Measurements from ENCODE around the gene NPAS3. TPM values are rescaled to one million over a fixed set of nuclear protein-coding genes. Genes with fewer than 3 reads are reported as not detected.

NPAS3 gene
- total and polyA plus RNA-seq, 2 donors: 1.0 to 1.2 TPM

DNA sequence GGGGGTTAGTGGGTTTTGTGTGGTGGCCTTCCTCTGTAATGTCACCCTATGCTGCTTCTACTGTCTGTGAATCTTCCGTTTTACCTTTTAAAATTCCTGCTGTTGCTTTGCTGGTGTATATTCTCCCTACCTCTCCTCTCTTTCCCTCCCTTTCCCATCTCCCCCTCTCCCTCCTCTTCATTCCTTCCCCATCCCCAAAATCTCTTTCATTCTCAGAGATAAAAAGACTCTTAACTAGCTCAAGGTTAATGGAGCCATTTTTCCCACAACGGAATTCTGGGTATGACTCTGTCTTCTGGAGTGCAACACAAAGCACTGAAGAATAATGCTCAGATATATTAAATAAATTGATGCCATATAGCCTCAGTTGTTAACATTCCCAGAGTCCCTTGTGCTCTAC is 864.1 kb downstream of the NPAS3 start:
- 97% methylated on average over 2 of the region's 2 CpGs for WGBS

DNA sequence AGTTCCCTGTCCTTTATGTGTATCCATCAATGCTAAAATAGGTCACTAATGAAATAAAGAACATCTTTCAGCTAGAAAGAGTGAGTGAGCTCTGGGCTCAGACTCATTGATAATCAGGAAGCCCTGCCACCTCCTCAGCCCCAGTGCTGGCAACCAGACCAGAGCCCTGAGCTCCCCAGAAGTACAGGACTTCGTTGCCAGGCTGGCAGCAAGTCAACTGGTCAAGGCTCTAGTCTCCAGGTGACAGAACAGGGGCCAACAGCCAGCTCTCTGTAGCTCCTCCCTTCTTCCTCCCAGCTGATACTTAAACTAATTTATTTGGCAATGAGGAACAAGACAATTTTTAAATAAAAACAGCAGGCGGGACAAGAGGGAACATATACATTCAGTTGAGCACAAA is 866.9 kb downstream of the NPAS3 start:
- Histone ChIP-seq H3K27ac (ENCODE audit: low read depth in 1 of 2, low read length in 1 of 2) (no peak overlapping the region), H3K4me1 (ENCODE audit: control insufficient read depth in 2 of 2, insufficient read depth in 2 of 2, low read length in 2 of 2) (no peaks in the 10 kb centered on the region), H3K9me3 (ENCODE audit: control insufficient read depth in 2 of 2, insufficient read depth in 1 of 2, low read length in 1 of 2) (no peaks in the 10 kb centered on the region), H3K36me3 (ENCODE audit: control insufficient read depth in 2 of 2, insufficient read depth in 2 of 2, low read length in 1 of 2) (no peaks in the 10 kb centered on the region), H3K4me3 (ENCODE audit: low read length in 2 of 2) (no peak overlapping the region), H3K27me3 (ENCODE audit: control insufficient read depth in 2 of 2, insufficient read depth in 1 of 2, low read length in 1 of 2) (peaks cover 12 to 18% of the 10 kb centered on the region in 2 donors)
- DNase-seq (ENCODE audit: low read depth in 6 of 9, low spot score in 9 of 9): no peak
- WGBS: 76% methylated on average over 2 of the region's 2 CpGs

More for the DNA sequence above, 864.1 kb downstream of the NPAS3 start:
- H3K4me1 ChIP-seq (ENCODE audit: control insufficient read depth in 2 of 2, insufficient read depth in 2 of 2, low read length in 2 of 2): no peaks in the 10 kb centered on the region
- peaks cover 27 to 43% of the 10 kb centered on the region in 2 donors for H3K27me3 ChIP-seq (ENCODE audit: control insufficient read depth in 2 of 2, insufficient read depth in 1 of 2, low read length in 1 of 2)
- no peaks in the 10 kb centered on the region for H3K9me3 ChIP-seq (ENCODE audit: control insufficient read depth in 2 of 2, insufficient read depth in 1 of 2, low read length in 1 of 2)
- no peaks in the 10 kb centered on the region for H3K36me3 ChIP-seq (ENCODE audit: control insufficient read depth in 2 of 2, insufficient read depth in 2 of 2, low read length in 1 of 2)
- H3K4me3 ChIP-seq (ENCODE audit: low read length in 2 of 2): no peak overlapping the region
- no peak for DNase-seq (ENCODE audit: low read depth in 6 of 9, low spot score in 9 of 9)
- H3K27ac ChIP-seq (ENCODE audit: low read depth in 1 of 2, low read length in 1 of 2): no peak overlapping the region

DNA sequence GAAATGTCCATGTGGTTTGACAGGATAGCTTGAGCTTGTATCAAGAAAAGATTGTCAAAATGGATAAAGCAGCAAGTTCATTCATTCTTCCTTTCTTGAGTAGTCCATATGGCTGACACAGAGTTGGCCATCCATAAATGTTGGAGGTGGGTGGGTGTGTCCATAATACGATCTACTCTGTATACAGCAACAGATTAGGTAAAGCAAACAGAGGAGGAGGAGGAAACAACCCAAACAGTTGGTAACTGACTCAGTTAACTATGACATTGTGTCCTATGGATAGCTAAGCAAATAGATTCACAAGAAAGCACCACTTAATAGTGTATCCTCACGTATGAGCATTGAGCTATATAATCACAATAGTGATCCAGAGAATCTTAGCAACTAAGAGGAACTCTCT is 868.2 kb downstream of the NPAS3 start:
- Histone ChIP-seq H3K9me3 (ENCODE audit: control insufficient read depth in 2 of 2, insufficient read depth in 1 of 2, low read length in 1 of 2) (no peaks in the 10 kb centered on the region), H3K27ac (ENCODE audit: low read depth in 1 of 2, low read length in 1 of 2) (no peak overlapping the region), H3K4me1 (ENCODE audit: control insufficient read depth in 2 of 2, insufficient read depth in 2 of 2, low read length in 2 of 2) (no peaks in the 10 kb centered on the region), H3K36me3 (ENCODE audit: control insufficient read depth in 2 of 2, insufficient read depth in 2 of 2, low read length in 1 of 2) (no peaks in the 10 kb centered on the region), H3K27me3 (ENCODE audit: control insufficient read depth in 2 of 2, insufficient read depth in 1 of 2, low read length in 1 of 2) (peaks cover 4 to 7% of the 10 kb centered on the region in 2 donors), H3K4me3 (ENCODE audit: low read length in 2 of 2) (no peak overlapping the region)
- WGBS: 95% methylated on average over 2 of the region's 2 CpGs
- DNase-seq (ENCODE audit: low read depth in 6 of 9, low spot score in 9 of 9): no peak

DNA sequence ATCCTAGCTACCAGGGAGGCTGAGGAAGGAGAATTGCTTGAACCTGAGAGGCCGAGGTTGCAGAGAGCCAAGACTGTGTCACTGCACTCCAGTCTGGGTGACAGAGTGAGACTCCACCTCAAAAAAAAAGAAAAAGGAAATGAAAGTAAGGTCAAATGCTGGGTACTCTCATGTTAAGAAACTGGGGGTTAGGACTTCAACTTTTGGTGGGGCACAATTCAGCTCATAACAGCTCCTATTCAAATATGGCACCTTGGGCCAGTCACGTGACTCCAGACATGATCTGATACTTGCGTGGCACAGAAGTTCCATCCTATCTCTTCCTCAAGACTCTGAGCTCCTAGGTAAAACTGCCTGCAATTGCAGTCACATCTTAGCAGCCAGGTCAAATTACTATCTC is 869.5 kb downstream of the NPAS3 start:
- Histone ChIP-seq H3K27ac (ENCODE audit: low read depth in 1 of 2, low read length in 1 of 2) (no peak overlapping the region), H3K36me3 (ENCODE audit: control insufficient read depth in 2 of 2, insufficient read depth in 2 of 2, low read length in 1 of 2) (no peaks in the 10 kb centered on the region), H3K4me3 (ENCODE audit: low read length in 2 of 2) (no peak overlapping the region), H3K4me1 (ENCODE audit: control insufficient read depth in 2 of 2, insufficient read depth in 2 of 2, low read length in 2 of 2) (no peaks in the 10 kb centered on the region), H3K9me3 (ENCODE audit: control insufficient read depth in 2 of 2, insufficient read depth in 1 of 2, low read length in 1 of 2) (no peaks in the 10 kb centered on the region), H3K27me3 (ENCODE audit: control insufficient read depth in 2 of 2, insufficient read depth in 1 of 2, low read length in 1 of 2) (peaks cover 0 to 2% of the 10 kb centered on the region in 2 donors)
- no peak for DNase-seq (ENCODE audit: low read depth in 6 of 9, low spot score in 9 of 9)
- 80% methylated on average over 3 of the region's 3 CpGs for WGBS

DNA sequence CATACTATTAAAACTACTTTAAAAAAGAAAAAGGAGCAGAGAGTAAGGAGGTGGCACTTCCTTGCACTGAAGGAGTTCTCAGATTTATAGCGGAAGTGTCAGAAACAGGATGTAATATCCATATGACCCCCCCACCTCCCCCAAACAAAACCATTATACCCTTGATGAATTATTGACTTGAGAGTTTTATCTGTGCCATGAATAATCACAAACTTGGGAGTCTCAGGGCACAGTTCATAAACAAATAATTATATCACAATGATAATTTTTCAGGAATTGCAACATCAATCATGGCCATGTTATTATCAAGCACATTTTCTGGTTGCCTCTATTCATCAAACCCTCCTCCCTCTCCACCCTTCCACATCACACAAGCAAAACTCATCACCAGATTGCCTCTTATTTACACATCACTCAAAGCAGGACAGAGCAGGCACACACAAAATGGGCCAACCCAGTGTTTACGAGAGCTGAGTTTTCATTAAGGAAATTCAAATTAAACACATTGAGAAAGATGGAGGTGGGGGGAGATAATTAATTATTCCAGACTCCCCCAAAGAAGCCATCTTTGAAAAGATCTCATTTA is 870.8 kb downstream of the NPAS3 start:
- no peak for DNase-seq (ENCODE audit: low read depth in 6 of 9, low spot score in 9 of 9)
- no peak overlapping the region for H3K27ac ChIP-seq (ENCODE audit: low read depth in 1 of 2, low read length in 1 of 2)
- H3K9me3 ChIP-seq (ENCODE audit: control insufficient read depth in 2 of 2, insufficient read depth in 1 of 2, low read length in 1 of 2): no peaks in the 10 kb centered on the region
- H3K4me3 ChIP-seq (ENCODE audit: low read length in 2 of 2): no peak overlapping the region
- WGBS: 97% methylated on average over 2 of the region's 2 CpGs
- no peaks in the 10 kb centered on the region for H3K4me1 ChIP-seq (ENCODE audit: control insufficient read depth in 2 of 2, insufficient read depth in 2 of 2, low read length in 2 of 2)
- H3K27me3 ChIP-seq (ENCODE audit: control insufficient read depth in 2 of 2, insufficient read depth in 1 of 2, low read length in 1 of 2): peaks cover 0 to 2% of the 10 kb centered on the region in 2 donors
- no peaks in the 10 kb centered on the region for H3K36me3 ChIP-seq (ENCODE audit: control insufficient read depth in 2 of 2, insufficient read depth in 2 of 2, low read length in 1 of 2)

DNA sequence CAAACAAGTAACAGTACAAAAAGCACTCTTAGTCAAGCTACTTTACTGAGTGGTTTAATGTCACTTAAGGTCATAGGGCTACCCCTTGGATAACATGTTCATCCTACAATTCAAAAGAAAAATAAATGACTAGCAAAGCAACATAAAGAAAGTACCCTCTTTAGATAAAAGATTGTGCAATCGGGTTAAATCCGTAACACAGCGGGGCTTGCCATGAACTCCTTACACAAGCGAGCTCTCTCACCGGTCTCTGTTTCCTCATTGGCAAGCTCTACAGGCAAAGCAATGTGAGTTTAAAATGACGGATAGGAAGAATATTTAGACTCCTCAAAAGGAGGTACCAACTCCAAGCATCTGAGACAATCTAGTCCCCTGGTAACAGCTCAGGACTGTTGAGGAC is 871.6 kb downstream of the NPAS3 start:
- 95% methylated on average over 6 of the region's 6 CpGs for WGBS
- Histone ChIP-seq H3K27ac (ENCODE audit: low read depth in 1 of 2, low read length in 1 of 2) (no peak overlapping the region), H3K4me3 (ENCODE audit: low read length in 2 of 2) (no peak overlapping the region), H3K27me3 (ENCODE audit: control insufficient read depth in 2 of 2, insufficient read depth in 1 of 2, low read length in 1 of 2) (peaks cover 0 to 2% of the 10 kb centered on the region in 2 donors), H3K36me3 (ENCODE audit: control insufficient read depth in 2 of 2, insufficient read depth in 2 of 2, low read length in 1 of 2) (no peaks in the 10 kb centered on the region), H3K4me1 (ENCODE audit: control insufficient read depth in 2 of 2, insufficient read depth in 2 of 2, low read length in 2 of 2) (no peaks in the 10 kb centered on the region), H3K9me3 (ENCODE audit: control insufficient read depth in 2 of 2, insufficient read depth in 1 of 2, low read length in 1 of 2) (no peaks in the 10 kb centered on the region)
- DNase-seq (ENCODE audit: low read depth in 6 of 9, low spot score in 9 of 9): no peak

DNA sequence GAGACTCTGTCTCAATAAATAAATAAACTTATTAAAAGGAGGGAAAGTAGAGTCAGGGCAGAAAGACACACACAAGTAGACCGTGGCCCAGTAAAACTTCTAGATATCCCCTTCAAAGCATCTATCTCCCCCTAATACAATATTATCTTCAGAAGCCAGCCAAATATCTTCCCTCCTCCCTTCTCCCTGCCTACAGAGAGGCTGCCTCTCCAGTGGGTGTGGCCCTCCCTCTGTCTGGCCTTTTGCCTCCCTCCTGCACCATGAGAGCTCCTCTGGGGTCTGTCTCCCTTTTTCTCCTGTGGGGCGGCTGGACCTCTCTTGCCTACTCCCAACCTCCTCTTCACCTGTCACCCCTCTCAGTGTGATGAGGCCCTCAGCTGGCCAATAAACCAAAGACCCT is 873.0 kb downstream of the NPAS3 start:
- Histone ChIP-seq H3K36me3 (ENCODE audit: control insufficient read depth in 2 of 2, insufficient read depth in 2 of 2, low read length in 1 of 2) (no peaks in the 10 kb centered on the region), H3K4me3 (ENCODE audit: low read length in 2 of 2) (no peak overlapping the region), H3K9me3 (ENCODE audit: control insufficient read depth in 2 of 2, insufficient read depth in 1 of 2, low read length in 1 of 2) (no peaks in the 10 kb centered on the region), H3K4me1 (ENCODE audit: control insufficient read depth in 2 of 2, insufficient read depth in 2 of 2, low read length in 2 of 2) (no peaks in the 10 kb centered on the region), H3K27ac (ENCODE audit: low read depth in 1 of 2, low read length in 1 of 2) (no peak overlapping the region), H3K27me3 (ENCODE audit: control insufficient read depth in 2 of 2, insufficient read depth in 1 of 2, low read length in 1 of 2) (no peaks in the 10 kb centered on the region)
- DNase-seq (ENCODE audit: low read depth in 6 of 9, low spot score in 9 of 9): no peak
- WGBS: 94% methylated on average over 2 of the region's 2 CpGs

DNA sequence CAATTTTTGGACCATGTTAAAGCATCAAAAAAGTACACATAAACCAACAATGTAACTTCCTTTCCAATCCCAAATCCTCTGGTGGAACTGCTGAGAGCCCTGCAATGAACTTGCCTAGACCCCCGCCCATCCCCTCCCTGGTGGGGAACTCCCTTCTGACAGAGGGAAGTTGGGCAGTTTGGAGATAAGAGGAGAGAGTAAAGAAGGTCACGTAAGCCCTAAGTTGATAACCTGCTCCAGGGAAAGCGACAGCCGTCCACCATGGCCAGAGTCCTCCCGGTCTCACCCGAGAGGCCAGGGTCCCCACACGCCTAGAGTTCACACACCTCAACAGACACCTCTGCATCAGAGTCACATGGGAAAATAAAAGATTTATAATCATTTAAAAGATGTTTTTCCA is 873.5 kb downstream of the NPAS3 start:
- Histone ChIP-seq H3K27ac (ENCODE audit: low read depth in 1 of 2, low read length in 1 of 2) (no peak overlapping the region), H3K4me3 (ENCODE audit: low read length in 2 of 2) (no peak overlapping the region), H3K36me3 (ENCODE audit: control insufficient read depth in 2 of 2, insufficient read depth in 2 of 2, low read length in 1 of 2) (no peaks in the 10 kb centered on the region), H3K4me1 (ENCODE audit: control insufficient read depth in 2 of 2, insufficient read depth in 2 of 2, low read length in 2 of 2) (no peaks in the 10 kb centered on the region), H3K9me3 (ENCODE audit: control insufficient read depth in 2 of 2, insufficient read depth in 1 of 2, low read length in 1 of 2) (no peaks in the 10 kb centered on the region), H3K27me3 (ENCODE audit: control insufficient read depth in 2 of 2, insufficient read depth in 1 of 2, low read length in 1 of 2) (no peaks in the 10 kb centered on the region)
- 79% methylated on average over 7 of the region's 7 CpGs for WGBS
- DNase-seq (ENCODE audit: low read depth in 6 of 9, low spot score in 9 of 9): no peak

DNA sequence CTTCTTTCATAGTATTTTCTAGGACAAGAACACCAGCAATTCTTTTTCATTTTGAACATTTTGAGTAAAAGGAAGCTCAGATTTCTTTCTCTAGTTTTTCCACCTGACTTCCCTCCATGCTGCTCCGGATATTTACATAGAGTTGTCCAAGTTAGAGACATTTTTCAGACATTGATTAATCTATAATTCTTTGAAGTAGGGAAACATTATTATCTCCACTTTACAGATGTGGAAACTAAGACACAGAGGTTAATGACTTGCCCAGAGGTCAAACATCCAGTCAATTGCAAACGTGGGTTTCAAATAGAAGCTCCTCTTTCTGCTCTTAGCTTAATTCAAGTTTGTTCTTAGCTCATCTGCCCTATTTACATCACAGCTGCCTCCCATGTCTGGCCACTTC is 873.9 kb downstream of the NPAS3 start:
- no peak for DNase-seq (ENCODE audit: low read depth in 6 of 9, low spot score in 9 of 9)
- Histone ChIP-seq H3K9me3 (ENCODE audit: control insufficient read depth in 2 of 2, insufficient read depth in 1 of 2, low read length in 1 of 2) (no peaks in the 10 kb centered on the region), H3K4me3 (ENCODE audit: low read length in 2 of 2) (no peak overlapping the region), H3K4me1 (ENCODE audit: control insufficient read depth in 2 of 2, insufficient read depth in 2 of 2, low read length in 2 of 2) (no peaks in the 10 kb centered on the region), H3K27ac (ENCODE audit: low read depth in 1 of 2, low read length in 1 of 2) (no peak overlapping the region), H3K36me3 (ENCODE audit: control insufficient read depth in 2 of 2, insufficient read depth in 2 of 2, low read length in 1 of 2) (no peaks in the 10 kb centered on the region), H3K27me3 (ENCODE audit: control insufficient read depth in 2 of 2, insufficient read depth in 1 of 2, low read length in 1 of 2) (no peaks in the 10 kb centered on the region)
- WGBS: 77% methylated on average over 2 of the region's 2 CpGs

DNA sequence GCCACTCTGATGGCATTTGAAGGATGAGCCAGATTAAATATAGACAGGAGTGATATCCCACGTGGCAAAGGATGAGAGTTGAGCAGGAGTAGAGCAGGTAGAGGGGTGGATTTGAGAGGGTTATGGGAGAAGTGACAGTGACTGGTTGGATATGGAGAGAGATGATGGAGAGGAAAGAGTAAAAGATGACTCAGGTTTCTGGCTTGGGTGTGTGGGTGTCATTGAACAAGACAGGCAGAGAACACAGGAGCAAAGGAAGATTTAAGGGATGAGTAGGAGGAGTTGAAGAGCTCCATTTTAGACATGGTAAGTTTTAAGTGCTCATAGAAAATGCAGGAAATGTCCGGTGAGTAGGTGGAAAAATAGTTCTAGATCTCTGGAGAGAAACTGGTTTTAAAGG is 875.3 kb downstream of the NPAS3 start:
- no peak for DNase-seq (ENCODE audit: low read depth in 6 of 9, low spot score in 9 of 9)
- Histone ChIP-seq H3K4me3 (ENCODE audit: low read length in 2 of 2) (no peak overlapping the region), H3K27ac (ENCODE audit: low read depth in 1 of 2, low read length in 1 of 2) (no peak overlapping the region), H3K4me1 (ENCODE audit: control insufficient read depth in 2 of 2, insufficient read depth in 2 of 2, low read length in 2 of 2) (no peaks in the 10 kb centered on the region), H3K9me3 (ENCODE audit: control insufficient read depth in 2 of 2, insufficient read depth in 1 of 2, low read length in 1 of 2) (no peaks in the 10 kb centered on the region), H3K27me3 (ENCODE audit: control insufficient read depth in 2 of 2, insufficient read depth in 1 of 2, low read length in 1 of 2) (no peaks in the 10 kb centered on the region), H3K36me3 (ENCODE audit: control insufficient read depth in 2 of 2, insufficient read depth in 2 of 2, low read length in 1 of 2) (no peaks in the 10 kb centered on the region)
- 90% methylated on average over 2 of the region's 2 CpGs for WGBS

Data from thymus (tissue), 11 donors.